Measurements from ENCODE around the gene CEP83. TPM values are rescaled to one million over a fixed set of nuclear protein-coding genes. Genes with fewer than 3 reads are reported as not detected.

CEP83 gene
- 37.7 and 40.0 TPM in 2 replicates for total RNA-seq

- H3K4me3 Mint-ChIP-seq: peak within 1 kb of the TSS; percentile 93
- peak; percentile 98 for DNase-seq (ENCODE audit: low spot score)
- peaks cover 6% of the 10 kb centered on the region for H3K27me3 Mint-ChIP-seq (ENCODE audit: insufficient read depth)
- peak within 1 kb of the TSS; percentile 95 for H3K27ac Mint-ChIP-seq
- H3K36me3 Mint-ChIP-seq (ENCODE audit: low read depth): peaks cover 24% of the 10 kb centered on the region
- H3K9me3 Mint-ChIP-seq: peaks cover 5% of the 10 kb centered on the region
- H3K4me1 Mint-ChIP-seq (ENCODE audit: low read depth): peaks cover 28% of the 10 kb centered on the region
- intact Hi-C loops (cut with micrococcal nuclease): loop anchor here (1.0 to 10.0 kb wide), 13 partner anchors 32 to 1015 kb away; partner anchors contain the start of genes CRADD, FGD6, NDUFA12 and PLXNC1
These were observed at the start of gene CEP83 for GRCh38 chr12:94459728-94460615. Gene CEP83 (minus strand): TSS chr12:94459867. CDS start chr12:94412490, 47,377 bp downstream.

- Mint-ChIP-seq H3K36me3 (ENCODE audit: low read depth) (no peaks in the 10 kb centered on the region), H3K27me3 (ENCODE audit: insufficient read depth) (peaks cover 9% of the 10 kb centered on the region), H3K27ac (no peak overlapping the region), H3K4me3 (no peak overlapping the region), H3K9me3 (peaks cover 4% of the 10 kb centered on the region), H3K4me1 (ENCODE audit: low read depth) (no peaks in the 10 kb centered on the region)
- intact Hi-C loops (cut with micrococcal nuclease): no loop called here
- no peak for DNase-seq (ENCODE audit: low spot score)
These were observed 49.6 kb upstream of the CEP83 start for GRCh38 chr12:94509317-94509716.

- Mint-ChIP-seq H3K9me3 (no peaks in the 10 kb centered on the region), H3K4me3 (no peak overlapping the region), H3K36me3 (ENCODE audit: low read depth) (no peaks in the 10 kb centered on the region), H3K4me1 (ENCODE audit: low read depth) (no peaks in the 10 kb centered on the region), H3K27ac (no peak overlapping the region), H3K27me3 (ENCODE audit: insufficient read depth) (peaks cover 9% of the 10 kb centered on the region)
- intact Hi-C loops (cut with micrococcal nuclease): no loop called here
- DNase-seq (ENCODE audit: low spot score): no peak
These were observed 47.8 kb upstream of the CEP83 start for GRCh38 chr12:94507455-94507854.

- peaks cover 7% of the 10 kb centered on the region for H3K27me3 Mint-ChIP-seq (ENCODE audit: insufficient read depth)
- intact Hi-C loops (cut with micrococcal nuclease): no loop called here
These were observed 44.7 kb upstream of the CEP83 start for GRCh38 chr12:94504386-94504785.

GRCh38 chr12:94503619-94504018 lies 44.0 kb upstream of the CEP83 start:
- Mint-ChIP-seq H3K4me3 (no peak overlapping the region), H3K4me1 (ENCODE audit: low read depth) (no peaks in the 10 kb centered on the region), H3K9me3 (peaks cover 1% of the 10 kb centered on the region), H3K27me3 (ENCODE audit: insufficient read depth) (peaks cover 7% of the 10 kb centered on the region), H3K27ac (no peak overlapping the region), H3K36me3 (ENCODE audit: low read depth) (no peaks in the 10 kb centered on the region)
- no peak for DNase-seq (ENCODE audit: low spot score)
- intact Hi-C loops (cut with micrococcal nuclease): no loop called here

More at GRCh38 chr12:94504386-94504785, 44.7 kb upstream of the CEP83 start:
- no peak for DNase-seq (ENCODE audit: low spot score)
- Mint-ChIP-seq H3K36me3 (ENCODE audit: low read depth) (no peaks in the 10 kb centered on the region), H3K9me3 (no peaks in the 10 kb centered on the region), H3K4me1 (ENCODE audit: low read depth) (no peaks in the 10 kb centered on the region), H3K4me3 (no peak overlapping the region), H3K27ac (no peak overlapping the region)

GRCh38 chr12:94500831-94501567 lies 41.3 kb upstream of the CEP83 start:
- Mint-ChIP-seq H3K27ac (no peak overlapping the region), H3K27me3 (ENCODE audit: insufficient read depth) (peaks cover 7% of the 10 kb centered on the region), H3K9me3 (peaks cover 10% of the 10 kb centered on the region), H3K4me1 (ENCODE audit: low read depth) (no peaks in the 10 kb centered on the region), H3K4me3 (no peak overlapping the region), H3K36me3 (ENCODE audit: low read depth) (no peaks in the 10 kb centered on the region)
- intact Hi-C loops (cut with micrococcal nuclease): no loop called here
- DNase-seq (ENCODE audit: low spot score): no peak

GRCh38 chr12:94498698-94499097 lies 39.0 kb upstream of the CEP83 start:
- DNase-seq (ENCODE audit: low spot score): no peak
- no peak overlapping the region for H3K27ac Mint-ChIP-seq
- no peaks in the 10 kb centered on the region for H3K4me1 Mint-ChIP-seq (ENCODE audit: low read depth)
- peaks cover under 1% of the 10 kb centered on the region for H3K27me3 Mint-ChIP-seq (ENCODE audit: insufficient read depth)
- H3K9me3 Mint-ChIP-seq: peaks cover 10% of the 10 kb centered on the region
- H3K36me3 Mint-ChIP-seq (ENCODE audit: low read depth): no peaks in the 10 kb centered on the region
- H3K4me3 Mint-ChIP-seq: no peak overlapping the region
- intact Hi-C loops (cut with micrococcal nuclease): no loop called here

GRCh38 chr12:94498073-94498472 lies 38.4 kb upstream of the CEP83 start:
- Mint-ChIP-seq H3K27ac (no peak overlapping the region), H3K27me3 (ENCODE audit: insufficient read depth) (peaks cover 3% of the 10 kb centered on the region), H3K36me3 (ENCODE audit: low read depth) (no peaks in the 10 kb centered on the region), H3K4me1 (ENCODE audit: low read depth) (no peaks in the 10 kb centered on the region), H3K4me3 (no peak overlapping the region), H3K9me3 (peaks cover 10% of the 10 kb centered on the region)
- DNase-seq (ENCODE audit: low spot score): no peak
- intact Hi-C loops (cut with micrococcal nuclease): no loop called here

- intact Hi-C loops (cut with micrococcal nuclease): no loop called here
- peaks cover 3% of the 10 kb centered on the region for H3K27me3 Mint-ChIP-seq (ENCODE audit: insufficient read depth)
- DNase-seq (ENCODE audit: low spot score): no peak
- H3K4me1 Mint-ChIP-seq (ENCODE audit: low read depth): no peaks in the 10 kb centered on the region
- no peaks in the 10 kb centered on the region for H3K36me3 Mint-ChIP-seq (ENCODE audit: low read depth)
- H3K4me3 Mint-ChIP-seq: no peak overlapping the region
- no peak overlapping the region for H3K27ac Mint-ChIP-seq
- peaks cover 10% of the 10 kb centered on the region for H3K9me3 Mint-ChIP-seq
These were observed 35.9 kb upstream of the CEP83 start for GRCh38 chr12:94495445-94496115.

GRCh38 chr12:94491489-94491888 lies 31.8 kb upstream of the CEP83 start:
- no peak overlapping the region for H3K27ac Mint-ChIP-seq
- no peak overlapping the region for H3K4me3 Mint-ChIP-seq
- H3K9me3 Mint-ChIP-seq: no peaks in the 10 kb centered on the region
- H3K27me3 Mint-ChIP-seq (ENCODE audit: insufficient read depth): peaks cover 8% of the 10 kb centered on the region
- no peaks in the 10 kb centered on the region for H3K4me1 Mint-ChIP-seq (ENCODE audit: low read depth)
- DNase-seq (ENCODE audit: low spot score): no peak
- intact Hi-C loops (cut with micrococcal nuclease): no loop called here
- H3K36me3 Mint-ChIP-seq (ENCODE audit: low read depth): no peaks in the 10 kb centered on the region

- Mint-ChIP-seq H3K27me3 (ENCODE audit: insufficient read depth) (peaks cover 5% of the 10 kb centered on the region), H3K27ac (no peak overlapping the region), H3K36me3 (ENCODE audit: low read depth) (no peaks in the 10 kb centered on the region), H3K4me3 (no peak overlapping the region), H3K4me1 (ENCODE audit: low read depth) (no peaks in the 10 kb centered on the region), H3K9me3 (no peaks in the 10 kb centered on the region)
- DNase-seq (ENCODE audit: low spot score): no peak
- intact Hi-C loops (cut with micrococcal nuclease): no loop called here
These were observed 28.8 kb upstream of the CEP83 start for GRCh38 chr12:94488463-94488862.

- H3K4me1 Mint-ChIP-seq (ENCODE audit: low read depth): no peaks in the 10 kb centered on the region
- H3K9me3 Mint-ChIP-seq: no peaks in the 10 kb centered on the region
- no peaks in the 10 kb centered on the region for H3K36me3 Mint-ChIP-seq (ENCODE audit: low read depth)
- no peak overlapping the region for H3K4me3 Mint-ChIP-seq
- H3K27me3 Mint-ChIP-seq (ENCODE audit: insufficient read depth): peaks cover 15% of the 10 kb centered on the region
- no peak for DNase-seq (ENCODE audit: low spot score)
- intact Hi-C loops (cut with micrococcal nuclease): no loop called here
- H3K27ac Mint-ChIP-seq: no peak overlapping the region
These were observed 22.1 kb upstream of the CEP83 start for GRCh38 chr12:94481734-94482133.

- H3K9me3 Mint-ChIP-seq: peaks cover 7% of the 10 kb centered on the region
- no peak overlapping the region for H3K4me3 Mint-ChIP-seq
- no peaks in the 10 kb centered on the region for H3K4me1 Mint-ChIP-seq (ENCODE audit: low read depth)
- H3K27me3 Mint-ChIP-seq (ENCODE audit: insufficient read depth): peaks cover 1% of the 10 kb centered on the region
- intact Hi-C loops (cut with micrococcal nuclease): no loop called here
- H3K27ac Mint-ChIP-seq: no peak overlapping the region
- DNase-seq (ENCODE audit: low spot score): no peak
- H3K36me3 Mint-ChIP-seq (ENCODE audit: low read depth): peaks cover 2% of the 10 kb centered on the region
These were observed 9.9 kb upstream of the CEP83 start for GRCh38 chr12:94469522-94469921.
